ENCODE results near the gene LCE5A. TPM values are rescaled to one million over a fixed set of nuclear protein-coding genes. Genes with fewer than 3 reads are reported as not detected.
"Not testable (repeated sequence)": the region's sequence is repeated elsewhere in the genome, so short reads cannot be mapped to it uniquely, and the experiment has no call there.

The LCE5A gene
- total RNA-seq, 1 experiment from 2014 or later: not detected

DNA sequence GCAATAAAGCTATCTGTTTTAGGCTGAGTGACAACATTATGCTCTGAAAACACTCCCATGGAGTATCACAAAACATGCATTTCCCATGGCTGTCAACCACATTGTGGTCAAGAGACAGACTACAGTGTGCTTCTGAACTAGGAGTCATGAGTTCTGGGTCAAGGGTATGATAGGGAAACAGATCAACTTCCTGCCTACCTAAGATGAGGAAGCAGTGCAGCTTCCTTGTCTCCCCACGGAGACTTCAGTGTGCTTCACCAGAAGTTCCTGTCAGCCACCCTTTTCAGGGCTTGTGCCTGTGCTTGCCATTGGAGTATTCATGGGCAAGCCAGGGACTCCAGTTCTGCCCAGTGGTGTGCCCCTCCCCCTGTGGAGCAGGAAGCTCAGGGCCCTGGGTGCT lies 36.1 kb downstream of the LCE5A start:
- no peak for ATAC-seq
- in situ Hi-C loops (cut with HindIII; ENCODE audit: low pct_unique_long_range_greater_than_20kb, low sequenced_read_pairs): no loop called here
- POLR2A ChIA-PET: no interaction called here
- Histone ChIP-seq H3K4me1 (ENCODE audit: control insufficient read depth, insufficient read depth, low read length) (no peaks in the 10 kb centered on the region), H3K27ac (ENCODE audit: low read length) (no peak overlapping the region), H3K27me3 (ENCODE audit: control insufficient read depth, insufficient read depth, low read length) (no peaks in the 10 kb centered on the region), H3K36me3 (ENCODE audit: control insufficient read depth, insufficient read depth, low read length) (no peaks in the 10 kb centered on the region), H3K4me3 (ENCODE audit: low read depth in 2 of 2, low read length in 2 of 2) (no peak overlapping the region), H3K9me3 (ENCODE audit: control insufficient read depth, insufficient read depth, low read depth, low read length) (no peaks in the 10 kb centered on the region)
- DNase-seq (ENCODE audit: low read depth, low spot score): no peak
- CTCF ChIA-PET: no interaction called here
- TF ChIP-seq SIN3A (IDR thresholded peaks at IDR 0.05; ENCODE audit: borderline replicate concordance, insufficient read depth, low read depth, low read length) (no peak), TCF7L2 (IDR thresholded peaks at IDR 0.05; ENCODE audit: low read depth, low read length) (no peak), POLR2AphosphoS5 (IDR thresholded peaks at IDR 0.05; ENCODE audit: low read depth, low read length) (no peak)
- TF ChIP-seq, protein P1, sequence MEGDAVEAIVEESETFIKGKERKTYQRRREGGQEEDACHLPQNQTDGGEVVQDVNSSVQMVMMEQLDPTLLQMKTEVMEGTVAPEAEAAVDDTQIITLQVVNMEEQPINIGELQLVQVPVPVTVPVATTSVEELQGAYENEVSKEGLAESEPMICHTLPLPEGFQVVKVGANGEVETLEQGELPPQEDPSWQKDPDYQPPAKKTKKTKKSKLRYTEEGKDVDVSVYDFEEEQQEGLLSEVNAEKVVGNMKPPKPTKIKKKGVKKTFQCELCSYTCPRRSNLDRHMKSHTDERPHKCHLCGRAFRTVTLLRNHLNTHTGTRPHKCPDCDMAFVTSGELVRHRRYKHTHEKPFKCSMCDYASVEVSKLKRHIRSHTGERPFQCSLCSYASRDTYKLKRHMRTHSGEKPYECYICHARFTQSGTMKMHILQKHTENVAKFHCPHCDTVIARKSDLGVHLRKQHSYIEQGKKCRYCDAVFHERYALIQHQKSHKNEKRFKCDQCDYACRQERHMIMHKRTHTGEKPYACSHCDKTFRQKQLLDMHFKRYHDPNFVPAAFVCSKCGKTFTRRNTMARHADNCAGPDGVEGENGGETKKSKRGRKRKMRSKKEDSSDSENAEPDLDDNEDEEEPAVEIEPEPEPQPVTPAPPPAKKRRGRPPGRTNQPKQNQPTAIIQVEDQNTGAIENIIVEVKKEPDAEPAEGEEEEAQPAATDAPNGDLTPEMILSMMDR (IDR thresholded peaks at IDR 0.05): no peak
- TF ChIP-seq, protein P2, sequence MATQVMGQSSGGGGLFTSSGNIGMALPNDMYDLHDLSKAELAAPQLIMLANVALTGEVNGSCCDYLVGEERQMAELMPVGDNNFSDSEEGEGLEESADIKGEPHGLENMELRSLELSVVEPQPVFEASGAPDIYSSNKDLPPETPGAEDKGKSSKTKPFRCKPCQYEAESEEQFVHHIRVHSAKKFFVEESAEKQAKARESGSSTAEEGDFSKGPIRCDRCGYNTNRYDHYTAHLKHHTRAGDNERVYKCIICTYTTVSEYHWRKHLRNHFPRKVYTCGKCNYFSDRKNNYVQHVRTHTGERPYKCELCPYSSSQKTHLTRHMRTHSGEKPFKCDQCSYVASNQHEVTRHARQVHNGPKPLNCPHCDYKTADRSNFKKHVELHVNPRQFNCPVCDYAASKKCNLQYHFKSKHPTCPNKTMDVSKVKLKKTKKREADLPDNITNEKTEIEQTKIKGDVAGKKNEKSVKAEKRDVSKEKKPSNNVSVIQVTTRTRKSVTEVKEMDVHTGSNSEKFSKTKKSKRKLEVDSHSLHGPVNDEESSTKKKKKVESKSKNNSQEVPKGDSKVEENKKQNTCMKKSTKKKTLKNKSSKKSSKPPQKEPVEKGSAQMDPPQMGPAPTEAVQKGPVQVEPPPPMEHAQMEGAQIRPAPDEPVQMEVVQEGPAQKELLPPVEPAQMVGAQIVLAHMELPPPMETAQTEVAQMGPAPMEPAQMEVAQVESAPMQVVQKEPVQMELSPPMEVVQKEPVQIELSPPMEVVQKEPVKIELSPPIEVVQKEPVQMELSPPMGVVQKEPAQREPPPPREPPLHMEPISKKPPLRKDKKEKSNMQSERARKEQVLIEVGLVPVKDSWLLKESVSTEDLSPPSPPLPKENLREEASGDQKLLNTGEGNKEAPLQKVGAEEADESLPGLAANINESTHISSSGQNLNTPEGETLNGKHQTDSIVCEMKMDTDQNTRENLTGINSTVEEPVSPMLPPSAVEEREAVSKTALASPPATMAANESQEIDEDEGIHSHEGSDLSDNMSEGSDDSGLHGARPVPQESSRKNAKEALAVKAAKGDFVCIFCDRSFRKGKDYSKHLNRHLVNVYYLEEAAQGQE (IDR thresholded peaks at IDR 0.05; ENCODE audit: insufficient read depth in 1 of 2, low read depth in 2 of 2, low read length in 1 of 2): no peak
- intact Hi-C loops (cut with micrococcal nuclease; ENCODE audit: unreplicated experiment): no loop called here
- no TSS peak for BruUV-seq (replicated peaks)

DNA sequence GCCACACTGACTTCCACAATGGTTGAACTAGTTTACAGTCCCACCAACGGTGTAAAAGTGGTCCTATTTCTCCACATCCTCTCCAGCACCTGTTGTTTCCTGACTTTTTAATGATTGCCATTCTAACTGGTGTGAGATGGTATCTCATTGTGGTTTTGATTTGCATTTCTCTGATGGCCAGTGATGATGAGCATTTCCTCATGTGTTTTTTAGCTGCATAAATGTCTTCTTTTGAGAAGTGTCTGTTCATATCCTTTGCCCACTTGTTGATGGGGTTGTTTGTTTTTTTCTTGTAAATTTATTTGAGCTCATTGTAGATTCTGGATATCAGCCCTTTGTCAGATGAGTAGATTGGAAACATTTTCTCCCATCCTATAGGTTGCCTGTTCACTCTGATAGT lies 37.8 kb downstream of the LCE5A start:
- in situ Hi-C loops (cut with HindIII; ENCODE audit: low pct_unique_long_range_greater_than_20kb, low sequenced_read_pairs); H3K4me3 ChIP-seq (ENCODE audit: low read depth in 2 of 2, low read length in 2 of 2); BruUV-seq (replicated peaks); H3K36me3 ChIP-seq (ENCODE audit: control insufficient read depth, insufficient read depth, low read length); CTCF ChIA-PET; ATAC-seq; H3K9me3 ChIP-seq (ENCODE audit: control insufficient read depth, insufficient read depth, low read depth, low read length); POLR2A ChIA-PET; H3K4me1 ChIP-seq (ENCODE audit: control insufficient read depth, insufficient read depth, low read length); DNase-seq (ENCODE audit: low read depth, low spot score); intact Hi-C loops (cut with micrococcal nuclease; ENCODE audit: unreplicated experiment); H3K27me3 ChIP-seq (ENCODE audit: control insufficient read depth, insufficient read depth, low read length); H3K27ac ChIP-seq (ENCODE audit: low read length): not testable (repeated sequence)

Other genes starting within 250 kb of the LCE5A start
- gene FLG, start 185.6 kb upstream of the LCE5A start, total RNA-seq (2021; ENCODE audit: unreplicated experiment): not detected
- not detected for gene FLG2, start 150.8 kb upstream of the LCE5A start, total RNA-seq (2021; ENCODE audit: unreplicated experiment)
- not detected for gene CRNN, start 96.5 kb upstream of the LCE5A start, total RNA-seq (2021; ENCODE audit: unreplicated experiment)
- not detected for gene CRCT1, start 3.7 kb downstream of the LCE5A start, total RNA-seq (2021; ENCODE audit: unreplicated experiment)
- gene LCE3E, start 56.0 kb downstream of the LCE5A start, total RNA-seq (2021; ENCODE audit: unreplicated experiment): not detected
- not detected for gene LCE3D, start 69.7 kb downstream of the LCE5A start, total RNA-seq (2021; ENCODE audit: unreplicated experiment)
- gene LCE3C, start 89.4 kb downstream of the LCE5A start, total RNA-seq (2021; ENCODE audit: unreplicated experiment): not detected
- not detected for gene LCE3B, start 103.0 kb downstream of the LCE5A start, total RNA-seq (2021; ENCODE audit: unreplicated experiment)
- gene LCE3A, start 112.3 kb downstream of the LCE5A start, total RNA-seq (2021; ENCODE audit: unreplicated experiment): not detected
- gene LCE2D, start 152.6 kb downstream of the LCE5A start, total RNA-seq (2021; ENCODE audit: unreplicated experiment): not detected
- gene LCE2C, start 164.5 kb downstream of the LCE5A start, total RNA-seq (2021; ENCODE audit: unreplicated experiment): not detected
- not detected for gene LCE2B, start 175.3 kb downstream of the LCE5A start, total RNA-seq (2021; ENCODE audit: unreplicated experiment)
- not detected for gene LCE2A, start 187.5 kb downstream of the LCE5A start, total RNA-seq (2021; ENCODE audit: unreplicated experiment)
- gene LCE4A, start 197.4 kb downstream of the LCE5A start, total RNA-seq (2021; ENCODE audit: unreplicated experiment): not detected
- gene KPRP, start 247.2 kb downstream of the LCE5A start, total RNA-seq (2021; ENCODE audit: unreplicated experiment): not detected